GM23338 (cell line): Measurements from ENCODE around the gene RXRA. TPM values are rescaled to one million over a fixed set of nuclear protein-coding genes. Genes with fewer than 3 reads are reported as not detected.

ENCODE experiments used
- ATAC-seq: fragments of 200-7000 bp; cut with Tn5 transposase; 3 replicates; pipeline ENCODE4 v1.9.1; 2020
- DNase-seq: peaks from one replicate; pipeline ENCODE4 v3.0.0-alpha.2; 2015; ENCODE audit warnings: low spot score
- H2AFZ ChIP-seq: fragments of 200-600 bp; sonication (generic); 2 replicates; pipeline ENCODE4 v1.8.0; 2016; ENCODE audit warnings: antibody characterized with exemption, mild to moderate bottlenecking, moderate library complexity
- H3F3A ChIP-seq: fragments of 200-600 bp; sonication (generic); replicated peaks from 2 replicates; pipeline ENCODE4 v1.8.0; 2017; ENCODE audit warnings: antibody characterized with exemption, mixed run types, low read depth
- H3K27ac ChIP-seq: fragments of 200-600 bp; sonication (generic); 2 replicates; pipeline ENCODE4 v1.6.1; 2016; ENCODE audit warnings: low read depth
- H3K27me3 ChIP-seq: fragments of 200-600 bp; sonication (generic); 2 replicates; pipeline ENCODE4 v1.8.0; 2016; ENCODE audit warnings: mild to moderate bottlenecking, mixed run types, moderate library complexity; ENCODE audit not compliant: insufficient read depth
- H3K36me3 ChIP-seq: fragments of 200-600 bp; sonication (generic); 2 replicates; pipeline ENCODE4 v1.8.0; 2016; ENCODE audit warnings: mild to moderate bottlenecking; ENCODE audit not compliant: insufficient read depth
- H3K4me1 ChIP-seq: fragments of 200-600 bp; sonication (generic); 2 replicates; pipeline ENCODE4 v1.8.0; 2016; ENCODE audit warnings: mild to moderate bottlenecking, moderate library complexity; ENCODE audit not compliant: insufficient read depth
- H3K4me2 ChIP-seq: fragments of 200-600 bp; sonication (generic); 2 replicates; pipeline ENCODE4 v1.7.1; 2017; ENCODE audit warnings: mixed run types
- H3K4me3 ChIP-seq: fragments of 200-600 bp; sonication (generic); 2 replicates; pipeline ENCODE4 v1.6.1; 2016; ENCODE audit warnings: mixed run types
- H3K79me2 ChIP-seq: fragments of 200-600 bp; sonication (generic); replicated peaks from 2 replicates; pipeline ENCODE4 v1.8.0; 2017; ENCODE audit warnings: mild to moderate bottlenecking; ENCODE audit not compliant: insufficient read depth
- H3K9me2 ChIP-seq: fragments of 200-600 bp; sonication (generic); 2 replicates; pipeline ENCODE4 v1.8.0; 2017; ENCODE audit not compliant: insufficient read depth
- H4K20me1 ChIP-seq: fragments of 200-600 bp; sonication (generic); replicated peaks from 2 replicates; pipeline ENCODE4 v1.8.0; 2017; ENCODE audit warnings: mild to moderate bottlenecking; ENCODE audit not compliant: insufficient read depth
- H3K27ac Mint-ChIP-seq: 2 replicates; pipeline ENCODE4 v1.8.0; 2020; ENCODE audit warnings: inconsistent platforms, mild to moderate bottlenecking, moderate library complexity, mixed read lengths
- H3K27me3 Mint-ChIP-seq: 3 replicates; pipeline ENCODE4 v1.8.0; 2022; ENCODE audit warnings: low read depth, mild to moderate bottlenecking, moderate library complexity, mixed read lengths, inconsistent platforms; ENCODE audit not compliant: insufficient read depth, poor library complexity
- H3K36me3 Mint-ChIP-seq: 3 replicates; pipeline ENCODE4 v1.8.0; 2021; ENCODE audit warnings: low read depth, mild to moderate bottlenecking, inconsistent platforms, moderate library complexity, mixed read lengths
- H3K4me1 Mint-ChIP-seq: 3 replicates; pipeline ENCODE4 v1.8.0; 2020; ENCODE audit warnings: mild to moderate bottlenecking, inconsistent platforms, mixed read lengths
- H3K4me3 Mint-ChIP-seq: 3 replicates; pipeline ENCODE4 v1.8.0; 2021; ENCODE audit warnings: moderate library complexity, mild to moderate bottlenecking, inconsistent platforms, mixed read lengths
- H3K9me3 Mint-ChIP-seq: 3 replicates; pipeline ENCODE4 v1.8.0; 2020; ENCODE audit warnings: moderate library complexity, mild to moderate bottlenecking, inconsistent platforms, mixed read lengths
- CREB1 ChIP-seq: fragments of 250-450 bp; sonication (Bioruptor Pico); IDR thresholded peaks from 2 replicates; pipeline ENCODE4 v1.5.0; 2020; ENCODE audit warnings: low read depth, mild to moderate bottlenecking, moderate library complexity
- EZH2 ChIP-seq: fragments of 200-600 bp; sonication (generic); IDR thresholded peaks from one replicate; pipeline ENCODE4 v1.8.0; 2017; ENCODE audit warnings: antibody characterized with exemption, mild to moderate bottlenecking, low read depth; ENCODE audit not compliant: unreplicated experiment
- EZH2phosphoT487 ChIP-seq: fragments of 200-600 bp; sonication (generic); IDR thresholded peaks from one replicate; pipeline ENCODE4 v1.8.1; 2018; ENCODE audit warnings: antibody characterized with exemption; ENCODE audit not compliant: unreplicated experiment
- JUNB ChIP-seq: IDR thresholded peaks from one replicate; pipeline ENCODE4 v1.6.1; 2016; ENCODE audit warnings: antibody characterized with exemption; ENCODE audit not compliant: unreplicated experiment
- NANOG ChIP-seq: IDR thresholded peaks from 2 replicates; pipeline ENCODE4 v1.6.1; 2016; ENCODE audit warnings: antibody characterized with exemption, borderline replicate concordance
- POLR2AphosphoS5 ChIP-seq: IDR thresholded peaks from 2 replicates; pipeline ENCODE4 v1.6.1; 2016; ENCODE audit warnings: antibody characterized with exemption, low read depth
- STAT1 ChIP-seq: IDR thresholded peaks from one replicate; pipeline ENCODE4 v1.6.1; 2016; ENCODE audit warnings: antibody characterized with exemption; ENCODE audit not compliant: unreplicated experiment
- ZNF114 ChIP-seq: fragments of 250-450 bp; sonication (Bioruptor Pico); IDR thresholded peaks from 2 replicates; pipeline ENCODE4 v1.5.0; 2020; ENCODE audit warnings: mild to moderate bottlenecking, moderate library complexity
- polyA plus RNA-seq: library from polyadenylated mRNA; unstranded; fragments of >200 nt; fragmentation: Nextera tagmentation; extraction: Ambion mirVana; gene quantifications from 2 replicates; pipeline ENCODE4 v1.2.1, GENCODE V29; 2016
- total RNA-seq: library from RNA; depleted of rRNA; stranded (reverse); fragments of >200 nt; shearing (Covaris generic); gene quantifications from 2 replicates; pipeline ENCODE4 v1.2.3, GENCODE V29; 2014
- TF ChIP-seq, protein P1 (sequence below): IDR thresholded peaks from 2 replicates; pipeline ENCODE4 v1.6.1; 2016; ENCODE audit warnings: antibody characterized with exemption
- TF ChIP-seq, protein P2 (sequence below), 2 experiments: fragments of 200-600 bp in 1 of 2; sonication (generic) in 1 of 2; conservative IDR thresholded peaks; 2 replicates each; pipeline versions ENCODE4 v1.5.1 to v1.6.1; 2016 to 2017; ENCODE audit warnings: antibody characterized with exemption in 2 of 2, low read depth in 2 of 2, mild to moderate bottlenecking in 2 of 2, moderate library complexity in 1 of 2
- TF ChIP-seq, protein P3 (sequence below): IDR thresholded peaks from one replicate; pipeline ENCODE4 v1.6.1; 2018; ENCODE audit warnings: antibody characterized with exemption; ENCODE audit not compliant: unreplicated experiment

RXRA gene
- total and polyA plus RNA-seq, 2 experiments from 2014 or later = 4.9 to 17.9 TPM

DNA sequence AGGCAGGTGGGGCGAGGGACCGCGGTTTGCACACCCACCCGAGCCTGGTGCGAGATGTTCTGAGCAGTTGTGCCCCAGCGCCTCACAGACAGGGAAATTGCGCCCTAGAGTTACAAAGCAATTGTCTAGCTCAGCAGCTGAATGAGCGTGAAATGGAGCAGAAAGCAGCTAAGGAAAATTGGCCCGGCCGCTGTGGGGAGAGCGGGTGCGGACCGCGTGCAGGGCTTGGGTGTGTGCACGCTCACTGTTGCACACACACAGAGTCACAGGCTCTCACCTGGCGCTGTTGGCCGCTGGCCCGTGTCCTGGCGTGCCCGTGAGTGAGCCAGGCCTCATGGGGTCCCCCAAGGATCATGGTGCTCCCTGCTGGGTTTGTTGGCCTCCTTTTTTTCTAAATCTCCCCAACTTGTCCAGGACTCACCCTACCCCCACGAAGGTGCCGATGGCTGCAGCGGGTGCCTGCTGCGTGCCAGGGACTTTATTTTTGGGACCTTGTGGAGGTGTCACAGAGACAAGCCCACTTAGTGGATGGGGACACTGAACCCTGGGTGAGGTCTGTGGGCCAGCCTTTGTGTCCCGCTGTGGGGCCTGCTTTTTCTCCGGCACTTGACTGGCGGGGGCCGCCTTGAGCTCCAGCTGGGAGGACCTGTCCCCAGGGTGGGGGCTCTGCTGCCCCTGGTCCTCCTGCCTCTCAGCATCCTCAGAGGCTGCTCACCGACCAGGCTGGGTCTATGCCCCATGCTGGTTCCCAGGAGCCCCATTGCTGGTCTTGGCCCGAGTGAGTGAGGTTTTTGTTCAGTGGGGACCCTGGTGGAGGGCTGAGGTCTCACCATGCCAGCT lies 5.2 kb downstream of the RXRA start:
- Histone ChIP-seq H4K20me1 (peaks cover 16% of the 10 kb centered on the region; the same call in 1 of the 2 replicates), H3K4me1 (no peaks in the 10 kb centered on the region; the same call in 1 of the 2 replicates), H3K4me3 (no peak overlapping the region)

DNA sequence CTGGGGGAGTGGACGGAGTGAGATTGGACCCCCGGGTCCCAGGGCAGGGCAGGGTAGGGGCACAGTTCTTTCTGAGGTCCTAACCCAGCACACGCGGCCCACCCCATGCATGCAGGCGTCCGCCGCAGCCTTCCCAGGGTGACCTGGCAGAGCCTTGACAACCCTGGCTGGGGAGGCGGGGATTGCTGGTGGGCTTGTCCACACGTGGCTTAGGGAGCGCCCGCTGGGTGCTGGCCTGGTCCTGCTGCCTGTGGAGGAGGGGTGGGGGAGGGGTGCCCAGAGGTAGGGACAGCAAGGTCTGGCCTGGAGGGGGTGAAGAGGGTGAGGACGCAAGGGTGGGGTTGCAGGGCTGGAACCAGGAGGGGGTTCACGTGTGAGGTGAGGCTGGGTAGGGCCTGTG lies 6.0 kb downstream of the RXRA start:
- no peak overlapping the region for H3K4me3 Mint-ChIP-seq
- H3K79me2 ChIP-seq = peaks cover 94% of the 10 kb centered on the region
- H3K9me2 ChIP-seq = no peaks in the 10 kb centered on the region
- no peak overlapping the region for H3K27ac ChIP-seq
- no peaks in the 10 kb centered on the region for H3F3A ChIP-seq
- no peaks in the 10 kb centered on the region for H3K9me3 Mint-ChIP-seq
- H3K27me3 Mint-ChIP-seq = peaks cover 6% of the 10 kb centered on the region
- peaks cover 14% of the 10 kb centered on the region; the same call in 1 of the 2 replicates for H4K20me1 ChIP-seq
- no peak overlapping the region for H3K4me2 ChIP-seq
- peaks cover 18% of the 10 kb centered on the region for H3K4me1 Mint-ChIP-seq
- DNase-seq (no peak), ATAC-seq (no peak)
- H3K36me3 Mint-ChIP-seq = no peaks in the 10 kb centered on the region
- no peaks in the 10 kb centered on the region for H3K27me3 ChIP-seq
- H2AFZ ChIP-seq = no peak overlapping the region
- peak overlapping the region; percentile 85 for H3K27ac Mint-ChIP-seq
- H3K4me1 ChIP-seq = no peaks in the 10 kb centered on the region; the same call in 1 of the 2 replicates
- H3K36me3 ChIP-seq = no peaks in the 10 kb centered on the region
- H3K4me3 ChIP-seq = no peak overlapping the region
- TF ChIP-seq EZH2phosphoT487 (no peak), ZNF114 (CRISPR knock-in tag) (no peak), NANOG (no peak), POLR2AphosphoS5 (no peak), JUNB (no peak), EZH2 (no peak), CREB1 (no peak), STAT1 (no peak)
- TF ChIP-seq, protein P1, sequence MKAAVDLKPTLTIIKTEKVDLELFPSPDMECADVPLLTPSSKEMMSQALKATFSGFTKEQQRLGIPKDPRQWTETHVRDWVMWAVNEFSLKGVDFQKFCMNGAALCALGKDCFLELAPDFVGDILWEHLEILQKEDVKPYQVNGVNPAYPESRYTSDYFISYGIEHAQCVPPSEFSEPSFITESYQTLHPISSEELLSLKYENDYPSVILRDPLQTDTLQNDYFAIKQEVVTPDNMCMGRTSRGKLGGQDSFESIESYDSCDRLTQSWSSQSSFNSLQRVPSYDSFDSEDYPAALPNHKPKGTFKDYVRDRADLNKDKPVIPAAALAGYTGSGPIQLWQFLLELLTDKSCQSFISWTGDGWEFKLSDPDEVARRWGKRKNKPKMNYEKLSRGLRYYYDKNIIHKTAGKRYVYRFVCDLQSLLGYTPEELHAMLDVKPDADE = no peak
- TF ChIP-seq, protein P2, sequence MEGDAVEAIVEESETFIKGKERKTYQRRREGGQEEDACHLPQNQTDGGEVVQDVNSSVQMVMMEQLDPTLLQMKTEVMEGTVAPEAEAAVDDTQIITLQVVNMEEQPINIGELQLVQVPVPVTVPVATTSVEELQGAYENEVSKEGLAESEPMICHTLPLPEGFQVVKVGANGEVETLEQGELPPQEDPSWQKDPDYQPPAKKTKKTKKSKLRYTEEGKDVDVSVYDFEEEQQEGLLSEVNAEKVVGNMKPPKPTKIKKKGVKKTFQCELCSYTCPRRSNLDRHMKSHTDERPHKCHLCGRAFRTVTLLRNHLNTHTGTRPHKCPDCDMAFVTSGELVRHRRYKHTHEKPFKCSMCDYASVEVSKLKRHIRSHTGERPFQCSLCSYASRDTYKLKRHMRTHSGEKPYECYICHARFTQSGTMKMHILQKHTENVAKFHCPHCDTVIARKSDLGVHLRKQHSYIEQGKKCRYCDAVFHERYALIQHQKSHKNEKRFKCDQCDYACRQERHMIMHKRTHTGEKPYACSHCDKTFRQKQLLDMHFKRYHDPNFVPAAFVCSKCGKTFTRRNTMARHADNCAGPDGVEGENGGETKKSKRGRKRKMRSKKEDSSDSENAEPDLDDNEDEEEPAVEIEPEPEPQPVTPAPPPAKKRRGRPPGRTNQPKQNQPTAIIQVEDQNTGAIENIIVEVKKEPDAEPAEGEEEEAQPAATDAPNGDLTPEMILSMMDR (conservative IDR thresholded peaks at IDR 0.05; ENCODE audit: low read depth in 2 of 2) = no peak

More for the DNA sequence above, 5.2 kb downstream of the RXRA start:
- H3K9me2 ChIP-seq = no peaks in the 10 kb centered on the region
- no peak overlapping the region for H3K4me3 Mint-ChIP-seq
- H3K27ac ChIP-seq = no peak overlapping the region
- H3K4me1 Mint-ChIP-seq = peaks cover 17% of the 10 kb centered on the region
- H3F3A ChIP-seq = no peaks in the 10 kb centered on the region
- H3K27me3 Mint-ChIP-seq = peaks cover 5% of the 10 kb centered on the region
- no peaks in the 10 kb centered on the region for H3K36me3 Mint-ChIP-seq
- ATAC-seq = no peak
- no peak overlapping the region for H3K4me2 ChIP-seq
- no peak overlapping the region for H2AFZ ChIP-seq
- no peaks in the 10 kb centered on the region for H3K36me3 ChIP-seq
- no peak for TF ChIP-seq EZH2phosphoT487
- TF ChIP-seq, protein P3, sequence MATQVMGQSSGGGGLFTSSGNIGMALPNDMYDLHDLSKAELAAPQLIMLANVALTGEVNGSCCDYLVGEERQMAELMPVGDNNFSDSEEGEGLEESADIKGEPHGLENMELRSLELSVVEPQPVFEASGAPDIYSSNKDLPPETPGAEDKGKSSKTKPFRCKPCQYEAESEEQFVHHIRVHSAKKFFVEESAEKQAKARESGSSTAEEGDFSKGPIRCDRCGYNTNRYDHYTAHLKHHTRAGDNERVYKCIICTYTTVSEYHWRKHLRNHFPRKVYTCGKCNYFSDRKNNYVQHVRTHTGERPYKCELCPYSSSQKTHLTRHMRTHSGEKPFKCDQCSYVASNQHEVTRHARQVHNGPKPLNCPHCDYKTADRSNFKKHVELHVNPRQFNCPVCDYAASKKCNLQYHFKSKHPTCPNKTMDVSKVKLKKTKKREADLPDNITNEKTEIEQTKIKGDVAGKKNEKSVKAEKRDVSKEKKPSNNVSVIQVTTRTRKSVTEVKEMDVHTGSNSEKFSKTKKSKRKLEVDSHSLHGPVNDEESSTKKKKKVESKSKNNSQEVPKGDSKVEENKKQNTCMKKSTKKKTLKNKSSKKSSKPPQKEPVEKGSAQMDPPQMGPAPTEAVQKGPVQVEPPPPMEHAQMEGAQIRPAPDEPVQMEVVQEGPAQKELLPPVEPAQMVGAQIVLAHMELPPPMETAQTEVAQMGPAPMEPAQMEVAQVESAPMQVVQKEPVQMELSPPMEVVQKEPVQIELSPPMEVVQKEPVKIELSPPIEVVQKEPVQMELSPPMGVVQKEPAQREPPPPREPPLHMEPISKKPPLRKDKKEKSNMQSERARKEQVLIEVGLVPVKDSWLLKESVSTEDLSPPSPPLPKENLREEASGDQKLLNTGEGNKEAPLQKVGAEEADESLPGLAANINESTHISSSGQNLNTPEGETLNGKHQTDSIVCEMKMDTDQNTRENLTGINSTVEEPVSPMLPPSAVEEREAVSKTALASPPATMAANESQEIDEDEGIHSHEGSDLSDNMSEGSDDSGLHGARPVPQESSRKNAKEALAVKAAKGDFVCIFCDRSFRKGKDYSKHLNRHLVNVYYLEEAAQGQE = no peak
- no peak for TF ChIP-seq ZNF114 (CRISPR knock-in tag)
- no peak for TF ChIP-seq POLR2AphosphoS5
- TF ChIP-seq NANOG = no peak
- no peaks in the 10 kb centered on the region for H3K9me3 Mint-ChIP-seq
- peak overlapping the region; percentile 74; the same call in 1 of the 2 replicates for H3K27ac Mint-ChIP-seq
- H3K79me2 ChIP-seq = peaks cover 87% of the 10 kb centered on the region
- no peak for DNase-seq
- no peaks in the 10 kb centered on the region for H3K27me3 ChIP-seq
